Lung (tissue), 12 donors: ENCODE results near the gene PHACTR3. TPM values are rescaled to one million over a fixed set of nuclear protein-coding genes. Genes with fewer than 3 reads are reported as not detected.

Experiments used
- ATAC-seq: fragments of 200-7000 bp; cut with Tn5 transposase; one replicate; pipeline ENCODE4 v1.9.1; 2020; ENCODE audit warnings: moderate number of reproducible peaks; ENCODE audit not compliant: insufficient read depth, low FRiP score
- DNase-seq, 3 donors: peaks; one replicate each; pipeline ENCODE4 v3.0.0-alpha.2; 2013 to 2017
- H3K27ac ChIP-seq, 2 donors: one replicate each; pipeline ENCODE4 v1.5.1; 2013; ENCODE audit warnings: mild to moderate bottlenecking in 2 of 2, moderate library complexity in 2 of 2, control low read depth in 1 of 2, inconsistent platforms in 1 of 2, low read depth in 1 of 2, low read length in 1 of 2
- H3K27me3 ChIP-seq, 3 donors: one replicate each; pipeline ENCODE4 v1.5.1; 2013; ENCODE audit warnings: low read length in 2 of 3; ENCODE audit not compliant: control insufficient read depth in 3 of 3, insufficient read depth in 3 of 3
- H3K36me3 ChIP-seq, 4 donors: one replicate each; pipeline ENCODE4 v1.5.1; 2013; ENCODE audit warnings: low read length in 4 of 4, mild to moderate bottlenecking in 1 of 4, moderate library complexity in 1 of 4; ENCODE audit not compliant: control insufficient read depth in 4 of 4, insufficient read depth in 4 of 4
- H3K4me1 ChIP-seq, 5 donors: one replicate each; pipeline ENCODE4 v1.5.1; 2013; ENCODE audit warnings: low read length in 5 of 5, mild to moderate bottlenecking in 2 of 5, moderate library complexity in 1 of 5; ENCODE audit not compliant: control insufficient read depth in 5 of 5, insufficient read depth in 5 of 5
- H3K4me3 ChIP-seq: one replicate; pipeline ENCODE4 v1.5.1; 2013; ENCODE audit warnings: mild to moderate bottlenecking, control low read depth, moderate library complexity
- H3K9ac ChIP-seq, 2 donors: one replicate each; pipeline ENCODE4 v1.5.1; 2013; ENCODE audit warnings: low read length in 2 of 2, control low read depth in 1 of 2; ENCODE audit not compliant: insufficient read depth in 1 of 2
- H3K9me3 ChIP-seq, 4 donors: one replicate each; pipeline ENCODE4 v1.5.1; 2013; ENCODE audit warnings: low read length in 3 of 4, mild to moderate bottlenecking in 1 of 4, moderate library complexity in 1 of 4; ENCODE audit not compliant: control insufficient read depth in 4 of 4, insufficient read depth in 3 of 4
- CTCF ChIP-seq: IDR thresholded peaks from 2 replicates; pipeline ENCODE4 v1.5.1; 2012; ENCODE audit warnings: mild to moderate bottlenecking; ENCODE audit errors: control extremely low read depth, extremely low read depth
- WGBS, 2 donors: extraction: QIAGEN DNeasy Blood & Tissue Kit; methylation state at CpG; one replicate each; pipeline ENCODE4 v1.1.7; 2013; 5-methylcytosine and 5-hydroxymethylcytosine counted together
- polyA plus RNA-seq, 2 donors: library from polyadenylated mRNA; stranded (reverse); fragments of 200-250 nt; gene quantifications; one replicate each; pipeline ENCODE4 v1.2.1, GENCODE V29; 2013
- total RNA-seq, 2 donors: library from RNA; depleted of rRNA in 1 of 2; stranded (reverse); fragments of >200 nt in 1 of 2; gene quantifications; one replicate each; pipeline ENCODE4 v1.2.1, GENCODE V29; 2014 to 2021
- donor health status: control.
- donor health status: control.
- donor health status: Bipolar disorder and iron deficiency.
- donor health status: healthy.
- donor health status: DM: yes; HTN: yes; CAD: no.

PHACTR3 gene
- total and polyA plus RNA-seq, 4 donors = 3.8 to 12.0 (median 5.9) TPM

- H3K4me1 ChIP-seq = peaks cover 0 to 27% (median 5%) of the 10 kb centered on the region in 5 donors
- peaks cover 2 to 19% (median 3%) of the 10 kb centered on the region in 3 donors for H3K27me3 ChIP-seq
- no peak overlapping the region for H3K27ac ChIP-seq
- no peaks in the 10 kb centered on the region for H3K36me3 ChIP-seq
- peak; percentile 38 for TF ChIP-seq CTCF
- no peak overlapping the region for H3K9ac ChIP-seq
- DNase-seq = peak; percentile 71 to 81 (median 79)
- ATAC-seq = no peak
- H3K9me3 ChIP-seq = no peaks in the 10 kb centered on the region
- H3K4me3 ChIP-seq = no peak overlapping the region
- 26 to 28% methylated on average over 21 of the region's 21 CpGs for WGBS, 2 donors
These were observed 146.9 kb downstream of the PHACTR3 start for GRCh38 chr20:59751075-59751711.

GRCh38 chr20:59752101-59752586 lies 147.8 kb downstream of the PHACTR3 start:
- peaks cover 2 to 19% (median 3%) of the 10 kb centered on the region in 3 donors for H3K27me3 ChIP-seq
- WGBS, 2 donors = 27 to 39% methylated on average over 17 of the region's 17 CpGs
- H3K4me3 ChIP-seq = no peak overlapping the region
- H3K9ac ChIP-seq = no peak overlapping the region
- no peaks in the 10 kb centered on the region for H3K36me3 ChIP-seq
- DNase-seq (peak; percentile 27 to 48 (median 31)), ATAC-seq (no peak)
- no peaks in the 10 kb centered on the region for H3K9me3 ChIP-seq
- no peak for TF ChIP-seq CTCF
- H3K27ac ChIP-seq = no peak overlapping the region
- H3K4me1 ChIP-seq = peaks cover 0 to 27% (median 5%) of the 10 kb centered on the region in 5 donors

DNA sequence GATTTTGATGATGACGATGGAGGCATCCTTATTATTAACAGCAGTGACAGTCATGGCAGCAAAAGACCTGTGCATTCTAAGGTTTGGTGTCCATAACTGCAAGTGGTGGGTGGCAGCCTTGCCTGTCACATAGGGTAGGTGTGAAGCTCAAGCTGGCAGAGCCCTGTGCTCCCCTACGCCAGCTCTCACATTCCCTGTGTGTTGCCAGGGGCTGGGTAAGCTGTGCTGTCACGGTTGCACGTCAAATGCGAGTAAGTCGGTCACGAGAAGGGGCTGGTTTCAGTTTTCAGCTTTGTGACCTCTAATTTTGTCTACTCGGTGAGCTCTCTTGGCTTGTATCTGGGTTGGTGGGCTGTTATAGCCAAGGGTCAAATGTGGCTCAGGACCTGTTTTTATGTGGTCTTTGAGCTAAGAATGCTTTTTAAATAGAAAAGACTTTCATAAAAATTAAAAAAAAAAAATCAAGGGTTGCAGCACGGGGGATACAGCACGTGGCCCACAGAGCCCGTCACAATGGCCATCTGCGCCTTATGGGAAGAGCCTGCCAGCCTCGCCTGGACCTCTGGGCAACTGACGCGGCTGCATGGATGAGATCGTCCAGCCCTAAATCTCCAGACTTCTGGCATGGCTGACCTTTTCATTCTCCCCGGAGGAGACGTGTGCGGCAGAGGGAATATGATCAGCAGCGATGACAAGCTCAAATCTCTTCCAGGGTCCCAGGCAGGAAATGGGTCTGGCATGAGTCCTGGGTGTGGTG lies 148.5 kb downstream of the PHACTR3 start:
- WGBS, 2 donors = 52 to 68% methylated on average over 20 of the region's 20 CpGs
- DNase-seq (peak in 1 of 3 donors; percentile 36), ATAC-seq (no peak)
- H3K9ac ChIP-seq = no peak overlapping the region
- no peak overlapping the region for H3K27ac ChIP-seq
- peaks cover 0 to 27% (median 5%) of the 10 kb centered on the region in 5 donors for H3K4me1 ChIP-seq
- TF ChIP-seq CTCF = no peak
- no peaks in the 10 kb centered on the region for H3K9me3 ChIP-seq
- H3K4me3 ChIP-seq = no peak overlapping the region
- H3K36me3 ChIP-seq = no peaks in the 10 kb centered on the region
- H3K27me3 ChIP-seq = peaks cover 2 to 19% (median 3%) of the 10 kb centered on the region in 3 donors
